ENCODE data around the gene OR52N1. TPM values are rescaled to one million over a fixed set of nuclear protein-coding genes. Genes with fewer than 3 reads are reported as not detected.

The OR52N1 gene
- total and polyA plus RNA-seq, 9 of the 15 experiments (the other 6 are each of a cell fraction or from before 2014, with no cell fraction given), result not detected

DNA sequence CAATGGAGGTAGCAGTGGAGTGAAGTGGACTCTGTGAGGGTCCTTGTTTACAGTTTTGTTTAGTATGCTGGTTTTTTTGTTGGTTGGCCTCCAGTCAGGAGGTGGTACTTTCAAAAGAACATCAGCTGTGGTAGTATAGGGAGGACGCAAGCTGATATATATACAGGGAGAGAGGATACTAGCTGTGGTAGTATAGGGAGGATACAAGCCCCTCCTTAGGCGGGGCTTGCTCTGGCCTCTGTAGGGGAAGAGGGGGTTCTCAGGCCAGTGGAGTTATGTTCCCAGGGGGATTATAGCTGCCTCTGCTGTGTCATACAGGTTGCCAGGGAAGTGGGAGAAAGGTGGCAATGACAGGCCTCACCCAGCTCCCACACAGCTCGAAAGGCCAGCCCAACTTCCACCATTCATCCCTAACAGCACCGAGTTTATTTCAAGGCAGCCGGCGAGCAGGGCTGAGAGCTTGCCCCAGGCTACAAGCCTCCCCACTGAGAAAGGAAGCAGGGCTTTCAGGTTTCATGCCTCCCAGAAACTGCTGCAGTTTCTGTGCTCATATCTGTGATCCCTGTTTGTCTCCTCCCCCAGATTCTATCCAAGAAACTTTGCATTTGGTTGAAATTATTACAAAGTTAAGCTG lies 40.2 kb upstream of the OR52N1 start:
- Histone ChIP-seq H3K27ac (ENCODE audit: extremely low read depth, low read depth, low read length) (no peak overlapping the region), H3K9me1 (ENCODE audit: control insufficient read depth, insufficient read depth, low read length) (no peaks in the 10 kb centered on the region), H3K4me2 (ENCODE audit: insufficient read depth, low read length) (no peak overlapping the region), H3K79me2 (ENCODE audit: control insufficient read depth, insufficient read depth, low read length) (no peaks in the 10 kb centered on the region), H4K20me1 (replicated peaks; ENCODE audit: control insufficient read depth, insufficient read depth, low read length) (no peaks in the 10 kb centered on the region), H3K9ac (ENCODE audit: insufficient read depth in 1 of 2, low read depth in 2 of 2, low read length in 2 of 2) (no peak overlapping the region), H3K36me3 (ENCODE audit: control insufficient read depth, insufficient read depth, low read length) (no peaks in the 10 kb centered on the region), H3K4me1 (replicated peaks in 1 of 2; ENCODE audit: control insufficient read depth in 2 of 2, insufficient read depth in 2 of 2, low read length in 2 of 2) (no peaks in the 10 kb centered on the region), H3K27me3 (ENCODE audit: control insufficient read depth in 2 of 2, insufficient read depth in 2 of 2, low read length in 2 of 2) (0 out of 5 replicates have a peak, but pooled peaks cover 0 to 4% of the 10 kb centered on the region in 2 experiments), H2AFZ (ENCODE audit: low read depth, low read length) (no peak overlapping the region; the same call in 1 of the 2 replicates), H3K9me3 (replicated peaks; ENCODE audit: control insufficient read depth, insufficient read depth, low read depth, low read length) (no peaks in the 10 kb centered on the region), H3K4me3 (no peak overlapping the region)
- intact Hi-C loops (cut with micrococcal nuclease) (no loop called here), in situ Hi-C loops (cut with MboI) (no loop called here)
- ATAC-seq (no peak), FAIRE-seq (no peak), DNase-seq (ENCODE audit: extremely low read depth in 1 of 4, low spot score in 3 of 4) (no peak)
- TF ChIP-seq ZFP36 (IDR thresholded peaks at IDR 0.05; ENCODE audit: low read depth, low read length, partially characterized antibody) (peak; percentile 76), PRPF4 (IDR thresholded peaks at IDR 0.05; ENCODE audit: insufficient read depth, low read depth, low read length, poor library complexity, severe bottlenecking) (no peak), SP1 (CRISPR knock-in tag; IDR thresholded peaks at IDR 0.05) (no peak)
- WGBS (ENCODE audit: insufficient coverage, low coverage, missing lambda C conversion rate), result 8% methylated on average over 6 of the region's 6 CpGs
- ChIA-PET POLR2A (no interaction called here), CTCF (ENCODE audit: low intra/inter-chr PET ratio) (no interaction called here)
- no TSS peak for BruUV-seq (replicated peaks)

DNA sequence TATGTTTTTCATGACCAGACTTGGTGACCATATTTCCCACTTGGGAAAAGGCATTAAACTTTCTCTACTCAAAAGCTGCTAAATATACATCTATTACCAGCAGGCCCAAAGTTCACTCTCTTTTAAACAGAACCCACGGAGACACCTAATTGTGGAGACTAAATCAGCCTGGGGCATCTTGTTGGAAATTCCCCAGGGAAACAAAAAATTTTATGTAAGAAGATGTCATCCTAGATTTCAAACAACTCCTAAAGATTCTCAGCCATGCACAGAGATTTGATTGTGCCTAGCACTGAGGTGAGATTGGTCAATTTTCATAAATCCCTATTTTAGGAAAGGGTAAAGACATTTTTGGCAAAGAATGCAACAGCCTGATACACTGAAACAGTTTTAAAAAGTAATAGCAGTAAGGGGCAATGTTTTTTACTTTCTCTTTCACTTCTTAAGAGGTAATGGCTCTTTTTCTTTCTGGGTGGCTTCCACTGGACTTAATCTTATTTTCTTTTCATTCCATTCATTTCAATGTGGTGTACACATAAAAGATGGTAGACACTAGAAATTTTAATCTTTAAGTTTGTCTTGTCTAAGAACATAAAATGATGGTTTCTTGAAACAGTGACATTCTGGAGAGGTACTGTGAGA lies 27.3 kb upstream of the OR52N1 start:
- POLR2A ChIA-PET, result no interaction called here
- peak overlapping the region; percentile 42; the same call in 1 of the 2 replicates for H2AFZ ChIP-seq (ENCODE audit: low read depth, low read length)

More for the DNA sequence above, 27.3 kb upstream of the OR52N1 start:
- intact Hi-C loops (cut with micrococcal nuclease) (no loop called here), in situ Hi-C loops (cut with MboI) (no loop called here)
- Histone ChIP-seq H3K9me3 (replicated peaks; ENCODE audit: control insufficient read depth, insufficient read depth, low read depth, low read length) (no peaks in the 10 kb centered on the region), H3K27ac (ENCODE audit: extremely low read depth, low read depth, low read length) (no peak overlapping the region; the same call in 2 of the 3 replicates), H3K79me2 (ENCODE audit: control insufficient read depth, insufficient read depth, low read length) (no peaks in the 10 kb centered on the region), H3K9me1 (ENCODE audit: control insufficient read depth, insufficient read depth, low read length) (no peaks in the 10 kb centered on the region), H3K27me3 (ENCODE audit: control insufficient read depth in 2 of 2, insufficient read depth in 2 of 2, low read length in 2 of 2) (no peaks in the 10 kb centered on the region), H3K9ac (ENCODE audit: insufficient read depth in 1 of 2, low read depth in 2 of 2, low read length in 2 of 2) (no peak overlapping the region), H3K4me3 (no peak overlapping the region), H3K4me2 (ENCODE audit: insufficient read depth, low read length) (no peak overlapping the region; the same call in 1 of the 2 replicates), H4K20me1 (replicated peaks; ENCODE audit: control insufficient read depth, insufficient read depth, low read length) (no peaks in the 10 kb centered on the region), H3K36me3 (ENCODE audit: control insufficient read depth, insufficient read depth, low read length) (no peaks in the 10 kb centered on the region), H3K4me1 (replicated peaks in 1 of 2; ENCODE audit: control insufficient read depth in 2 of 2, insufficient read depth in 2 of 2, low read length in 2 of 2) (peaks cover 0 to 4% of the 10 kb centered on the region in 2 experiments; a peak in 2 of 5 replicates)
- CTCF ChIA-PET (ENCODE audit: low intra/inter-chr PET ratio), result no interaction called here
- no TSS peak for BruUV-seq (replicated peaks)
- DNase-seq (ENCODE audit: extremely low read depth in 1 of 4, low spot score in 3 of 4) (no peak), ATAC-seq (no peak), FAIRE-seq (no peak)
- TF ChIP-seq SRSF1 (IDR thresholded peaks at IDR 0.05; ENCODE audit: low read depth, low read length) (no peak), ELF1 (tag; IDR thresholded peaks at IDR 0.05) (0 out of 2 replicates have a peak, but pooled peaks have one; percentile 22)
- WGBS (ENCODE audit: insufficient coverage, low coverage, missing lambda C conversion rate), result 22% methylated on average over 1 of the region's 1 CpG
